Smooth muscle cell (in vitro differentiated cells): ENCODE data around the gene NUP210. TPM values are rescaled to one million over a fixed set of nuclear protein-coding genes. Genes with fewer than 3 reads are reported as not detected.

Experiments
- DNase-seq: peaks from one replicate; lab custom pipeline; 2025; ENCODE audit not compliant: unreplicated experiment; lab: John Stamatoyannopoulos, UW
- H2AFZ ChIP-seq: fragments of 200-600 bp; sonication (generic); 2 replicates; pipeline ENCODE4 v1.6.0; 2016; ENCODE audit warnings: antibody characterized with exemption, low read depth, mild to moderate bottlenecking
- H3F3A ChIP-seq: fragments of 200-600 bp; sonication (generic); 2 replicates; pipeline ENCODE4 v1.6.0; 2017; ENCODE audit warnings: antibody characterized with exemption, low read depth
- H3K27ac ChIP-seq: fragments of 200-600 bp; sonication (generic); 2 replicates; pipeline ENCODE4 v1.5.1; 2016; ENCODE audit warnings: low read depth, mild to moderate bottlenecking
- H3K27me3 ChIP-seq: fragments of 200-600 bp; sonication (generic); 2 replicates; pipeline ENCODE4 v1.6.1; 2016; ENCODE audit warnings: low read depth, mild to moderate bottlenecking
- H3K36me3 ChIP-seq: fragments of 200-600 bp; sonication (generic); 2 replicates; pipeline ENCODE4 v1.5.1; 2016; ENCODE audit warnings: low read depth
- H3K4me1 ChIP-seq: fragments of 200-600 bp; sonication (generic); 2 replicates; pipeline ENCODE4 v1.5.1; 2016; ENCODE audit warnings: low read depth
- H3K4me2 ChIP-seq: fragments of 200-600 bp; sonication (generic); 2 replicates; pipeline ENCODE4 v1.6.0; 2016; ENCODE audit warnings: mild to moderate bottlenecking
- H3K4me3 ChIP-seq: fragments of 200-600 bp; sonication (generic); 2 replicates; pipeline ENCODE4 v1.5.1; 2016; ENCODE audit warnings: mild to moderate bottlenecking
- H3K79me2 ChIP-seq: fragments of 200-600 bp; sonication (generic); 2 replicates; pipeline ENCODE4 v1.6.0; 2016; ENCODE audit warnings: low read depth, mild to moderate bottlenecking
- H3K9ac ChIP-seq: fragments of 200-600 bp; sonication (generic); 2 replicates; pipeline ENCODE4 v1.6.0; 2016; ENCODE audit warnings: low read depth
- H3K9me3 ChIP-seq: fragments of 200-600 bp; sonication (generic); replicated peaks from 2 replicates; pipeline ENCODE4 v1.5.1; 2016; ENCODE audit warnings: low read depth
- H4K20me1 ChIP-seq: fragments of 200-600 bp; sonication (generic); 2 replicates; pipeline ENCODE4 v1.6.0; 2016; ENCODE audit warnings: low read depth
- WGBS: methylation state at CpG from one replicate; pipeline ENCODE4 v1.1.7; 2016; ENCODE audit warnings: low lambda C conversion rate; 5-methylcytosine and 5-hydroxymethylcytosine counted together
- polyA plus RNA-seq: library from polyadenylated mRNA; unstranded; fragments of >200 nt; fragmentation: Nextera tagmentation; extraction: Ambion mirVana; gene quantifications from 2 replicates; pipeline ENCODE4 v1.2.1, GENCODE V29; 2016
- total RNA-seq: library from RNA; depleted of rRNA; stranded (reverse); fragments of >200 nt; gene quantifications from 2 replicates; pipeline ENCODE4 v1.2.3, GENCODE V29; 2014
- TF ChIP-seq, protein P1 (sequence below): fragments of 200-600 bp; sonication (generic); IDR thresholded peaks from 2 replicates; pipeline ENCODE4 v1.5.1; 2017; ENCODE audit warnings: borderline replicate concordance, mild to moderate bottlenecking, antibody characterized with exemption; ENCODE audit not compliant: insufficient read depth, poor library complexity, severe bottlenecking

Gene NUP210
- total and polyA plus RNA-seq, 2 experiments from 2014 or later: 0.35 to 1.5 TPM

GRCh38 chr3:13280811-13281506, 139.2 kb downstream of the NUP210 start:
- TF ChIP-seq, protein P1, sequence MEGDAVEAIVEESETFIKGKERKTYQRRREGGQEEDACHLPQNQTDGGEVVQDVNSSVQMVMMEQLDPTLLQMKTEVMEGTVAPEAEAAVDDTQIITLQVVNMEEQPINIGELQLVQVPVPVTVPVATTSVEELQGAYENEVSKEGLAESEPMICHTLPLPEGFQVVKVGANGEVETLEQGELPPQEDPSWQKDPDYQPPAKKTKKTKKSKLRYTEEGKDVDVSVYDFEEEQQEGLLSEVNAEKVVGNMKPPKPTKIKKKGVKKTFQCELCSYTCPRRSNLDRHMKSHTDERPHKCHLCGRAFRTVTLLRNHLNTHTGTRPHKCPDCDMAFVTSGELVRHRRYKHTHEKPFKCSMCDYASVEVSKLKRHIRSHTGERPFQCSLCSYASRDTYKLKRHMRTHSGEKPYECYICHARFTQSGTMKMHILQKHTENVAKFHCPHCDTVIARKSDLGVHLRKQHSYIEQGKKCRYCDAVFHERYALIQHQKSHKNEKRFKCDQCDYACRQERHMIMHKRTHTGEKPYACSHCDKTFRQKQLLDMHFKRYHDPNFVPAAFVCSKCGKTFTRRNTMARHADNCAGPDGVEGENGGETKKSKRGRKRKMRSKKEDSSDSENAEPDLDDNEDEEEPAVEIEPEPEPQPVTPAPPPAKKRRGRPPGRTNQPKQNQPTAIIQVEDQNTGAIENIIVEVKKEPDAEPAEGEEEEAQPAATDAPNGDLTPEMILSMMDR: no peak
- peak overlapping the region; percentile 84 for H3K27ac ChIP-seq
- H3K4me3 ChIP-seq: no peak overlapping the region
- no peak overlapping the region for H2AFZ ChIP-seq
- peak overlapping the region; percentile 58 for H3K9ac ChIP-seq
- WGBS: 61% methylated on average over 18 of the region's 19 CpGs
- no peaks in the 10 kb centered on the region for H3K36me3 ChIP-seq
- peaks cover 5% of the 10 kb centered on the region for H3F3A ChIP-seq
- no peaks in the 10 kb centered on the region for H3K9me3 ChIP-seq
- peak; percentile 73 for DNase-seq
- peaks cover 3% of the 10 kb centered on the region for H3K27me3 ChIP-seq
- no peaks in the 10 kb centered on the region for H4K20me1 ChIP-seq
- H3K4me2 ChIP-seq: peak overlapping the region; percentile 82
- no peaks in the 10 kb centered on the region for H3K79me2 ChIP-seq
- peaks cover 11% of the 10 kb centered on the region for H3K4me1 ChIP-seq

DNA sequence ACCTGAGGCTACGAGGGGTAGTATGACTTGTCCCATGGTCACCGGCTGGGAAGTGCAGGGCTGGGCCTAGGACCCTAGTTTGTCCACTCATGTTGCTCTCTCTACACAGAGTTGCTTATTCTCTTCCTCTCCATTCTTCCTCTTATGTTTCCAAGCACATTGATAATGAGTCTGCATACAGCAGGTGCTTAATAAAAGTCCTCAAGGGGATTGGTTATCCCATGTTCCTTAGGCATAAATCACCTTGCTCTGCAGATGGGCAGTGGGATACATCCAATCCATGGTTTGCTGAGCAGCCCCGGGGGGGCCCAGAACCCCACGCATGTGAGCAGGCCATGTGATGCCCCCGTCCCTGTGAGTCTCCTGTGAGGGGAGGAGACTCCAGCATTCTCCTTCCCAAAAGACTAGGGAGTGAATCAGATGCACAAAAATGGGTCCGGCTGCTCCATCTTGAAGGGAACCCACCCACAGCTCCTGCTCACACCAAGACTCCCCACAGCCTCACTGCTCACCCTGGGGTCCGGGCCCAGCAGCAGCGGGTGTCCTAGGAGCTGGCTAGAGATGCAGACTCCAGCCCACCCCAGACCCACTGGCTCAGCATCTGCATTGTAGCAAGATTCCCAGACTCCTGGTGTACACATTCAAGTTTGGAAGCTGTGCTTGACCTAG, 139.9 kb downstream of the NUP210 start:
- Histone ChIP-seq H3K36me3 (no peaks in the 10 kb centered on the region), H2AFZ (no peak overlapping the region), H3F3A (peaks cover 5% of the 10 kb centered on the region), H3K9ac (no peak overlapping the region), H3K27ac (peak overlapping the region; percentile 84), H3K27me3 (peaks cover 3% of the 10 kb centered on the region), H4K20me1 (no peaks in the 10 kb centered on the region), H3K4me2 (no peak overlapping the region), H3K79me2 (no peaks in the 10 kb centered on the region), H3K4me1 (peaks cover 11% of the 10 kb centered on the region), H3K9me3 (no peaks in the 10 kb centered on the region), H3K4me3 (no peak overlapping the region)
- 94% methylated on average over 8 of the region's 8 CpGs for WGBS
- no peak for DNase-seq
- TF ChIP-seq, protein P1: no peak

DNA sequence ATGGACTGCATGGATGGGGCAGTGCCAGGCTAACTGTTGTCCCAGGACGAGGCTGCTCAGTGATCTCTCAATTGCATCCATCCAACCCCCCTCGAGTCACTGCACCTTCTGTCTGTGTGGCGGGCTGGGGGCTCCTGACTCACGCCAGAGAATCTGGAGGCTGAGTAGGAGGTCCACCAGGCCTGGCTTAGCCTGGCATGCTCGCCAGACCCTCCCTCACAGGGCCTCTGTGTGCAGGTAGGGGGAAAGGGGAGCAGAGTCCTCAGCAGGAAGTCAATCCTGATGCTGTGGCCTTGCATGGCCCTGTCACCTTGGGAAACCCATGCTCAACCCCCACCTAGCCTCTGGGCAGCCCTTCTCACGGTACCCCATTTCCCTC, 140.6 kb downstream of the NUP210 start:
- DNase-seq: no peak
- 73% methylated on average over 6 of the region's 6 CpGs for WGBS
- TF ChIP-seq, protein P1: no peak

More for the DNA sequence above, 140.6 kb downstream of the NUP210 start:
- Histone ChIP-seq H3K27me3 (peaks cover 3% of the 10 kb centered on the region), H3K4me2 (no peak overlapping the region), H3K9ac (no peak overlapping the region), H4K20me1 (no peaks in the 10 kb centered on the region), H3K79me2 (no peaks in the 10 kb centered on the region), H3K36me3 (no peaks in the 10 kb centered on the region), H2AFZ (no peak overlapping the region), H3K4me1 (peaks cover 11% of the 10 kb centered on the region), H3F3A (peaks cover 5% of the 10 kb centered on the region), H3K27ac (peak overlapping the region; percentile 84), H3K4me3 (no peak overlapping the region), H3K9me3 (no peaks in the 10 kb centered on the region)
